ENCODE measurements around the gene R3HDM2.

GRCh38 chr12:57222286-57223190 is 208.3 kb downstream of the R3HDM2 start:
- TF ChIP-seq TAF1 (IDR thresholded peaks at IDR 0.05; ENCODE audit: borderline replicate concordance, insufficient read depth, low read length), result no peak
- TF ChIP-seq, protein P1, sequence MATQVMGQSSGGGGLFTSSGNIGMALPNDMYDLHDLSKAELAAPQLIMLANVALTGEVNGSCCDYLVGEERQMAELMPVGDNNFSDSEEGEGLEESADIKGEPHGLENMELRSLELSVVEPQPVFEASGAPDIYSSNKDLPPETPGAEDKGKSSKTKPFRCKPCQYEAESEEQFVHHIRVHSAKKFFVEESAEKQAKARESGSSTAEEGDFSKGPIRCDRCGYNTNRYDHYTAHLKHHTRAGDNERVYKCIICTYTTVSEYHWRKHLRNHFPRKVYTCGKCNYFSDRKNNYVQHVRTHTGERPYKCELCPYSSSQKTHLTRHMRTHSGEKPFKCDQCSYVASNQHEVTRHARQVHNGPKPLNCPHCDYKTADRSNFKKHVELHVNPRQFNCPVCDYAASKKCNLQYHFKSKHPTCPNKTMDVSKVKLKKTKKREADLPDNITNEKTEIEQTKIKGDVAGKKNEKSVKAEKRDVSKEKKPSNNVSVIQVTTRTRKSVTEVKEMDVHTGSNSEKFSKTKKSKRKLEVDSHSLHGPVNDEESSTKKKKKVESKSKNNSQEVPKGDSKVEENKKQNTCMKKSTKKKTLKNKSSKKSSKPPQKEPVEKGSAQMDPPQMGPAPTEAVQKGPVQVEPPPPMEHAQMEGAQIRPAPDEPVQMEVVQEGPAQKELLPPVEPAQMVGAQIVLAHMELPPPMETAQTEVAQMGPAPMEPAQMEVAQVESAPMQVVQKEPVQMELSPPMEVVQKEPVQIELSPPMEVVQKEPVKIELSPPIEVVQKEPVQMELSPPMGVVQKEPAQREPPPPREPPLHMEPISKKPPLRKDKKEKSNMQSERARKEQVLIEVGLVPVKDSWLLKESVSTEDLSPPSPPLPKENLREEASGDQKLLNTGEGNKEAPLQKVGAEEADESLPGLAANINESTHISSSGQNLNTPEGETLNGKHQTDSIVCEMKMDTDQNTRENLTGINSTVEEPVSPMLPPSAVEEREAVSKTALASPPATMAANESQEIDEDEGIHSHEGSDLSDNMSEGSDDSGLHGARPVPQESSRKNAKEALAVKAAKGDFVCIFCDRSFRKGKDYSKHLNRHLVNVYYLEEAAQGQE (IDR thresholded peaks at IDR 0.05; ENCODE audit: insufficient read depth in 1 of 2, low read depth in 2 of 2, low read length in 2 of 2), result no peak
- no peak for TF ChIP-seq POLR2AphosphoS5 (IDR thresholded peaks at IDR 0.05; ENCODE audit: low read depth, low read length)
- TF ChIP-seq SIN3A (IDR thresholded peaks at IDR 0.05; ENCODE audit: borderline replicate concordance, insufficient read depth, low read length), result no peak

Measured in PFSK-1 (cell line).